Sigmoid colon (tissue), 4 donors: Measurements from ENCODE around the gene GTF2I.
"Not testable (repeated sequence)": the region's sequence is repeated elsewhere in the genome, so short reads cannot be mapped to it uniquely, and the experiment has no call there.

Experiments used
- EP300 ChIP-seq, 4 donors: sonication (generic); formaldehyde crosslinking; IDR thresholded peaks; one replicate each; pipeline ENCODE4 v1.6.1; 2017; ENCODE audit warnings: antibody characterized with exemption in 4 of 4
- POLR2A ChIP-seq, 2 donors: fragments of 450-650 bp; IDR thresholded peaks; one replicate each; pipeline ENCODE4 v1.6.1; 2016; ENCODE audit warnings: antibody characterized with exemption in 2 of 2, mild to moderate bottlenecking in 2 of 2, moderate library complexity in 2 of 2
- POLR2AphosphoS5 ChIP-seq, 4 donors: sonication (generic); formaldehyde crosslinking; IDR thresholded peaks; one replicate each; pipeline ENCODE4 v1.6.1; 2017; ENCODE audit warnings: antibody characterized with exemption in 4 of 4
- TF ChIP-seq, protein P1 (sequence below), 4 experiments: fragments of 450-650 bp in 3 of 4; fragments of 200-600 bp in 1 of 4; IDR thresholded peaks; one replicate each; pipeline ENCODE4 v1.5.1; 2016 to 2019; ENCODE audit warnings: antibody characterized with exemption in 4 of 4, mild to moderate bottlenecking in 3 of 4, moderate library complexity in 2 of 4

DNA sequence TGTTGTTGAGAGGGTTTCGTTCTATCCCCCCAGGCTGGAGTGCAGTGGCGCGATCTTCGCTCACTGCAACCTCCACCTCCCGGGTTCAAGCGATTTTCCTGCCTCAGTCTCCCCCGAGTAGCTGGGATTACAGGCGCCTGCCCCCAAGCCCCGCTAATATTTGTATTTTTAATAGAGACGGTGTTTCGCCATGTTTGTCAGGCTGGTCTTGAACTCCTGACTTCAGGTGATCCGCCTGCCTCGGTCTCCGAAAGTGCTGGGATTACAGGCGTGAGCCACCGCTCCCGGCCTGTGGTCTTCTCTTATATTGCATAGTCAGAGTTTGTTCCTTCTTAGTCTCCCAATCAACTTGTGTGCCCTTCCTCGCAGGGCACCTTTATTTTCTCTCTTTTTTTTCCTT is 2.7 kb downstream of the GTF2I start:
- TF ChIP-seq POLR2A, EP300, POLR2AphosphoS5 (IDR thresholded peaks at IDR 0.05): not testable (repeated sequence)
- TF ChIP-seq, protein P1, sequence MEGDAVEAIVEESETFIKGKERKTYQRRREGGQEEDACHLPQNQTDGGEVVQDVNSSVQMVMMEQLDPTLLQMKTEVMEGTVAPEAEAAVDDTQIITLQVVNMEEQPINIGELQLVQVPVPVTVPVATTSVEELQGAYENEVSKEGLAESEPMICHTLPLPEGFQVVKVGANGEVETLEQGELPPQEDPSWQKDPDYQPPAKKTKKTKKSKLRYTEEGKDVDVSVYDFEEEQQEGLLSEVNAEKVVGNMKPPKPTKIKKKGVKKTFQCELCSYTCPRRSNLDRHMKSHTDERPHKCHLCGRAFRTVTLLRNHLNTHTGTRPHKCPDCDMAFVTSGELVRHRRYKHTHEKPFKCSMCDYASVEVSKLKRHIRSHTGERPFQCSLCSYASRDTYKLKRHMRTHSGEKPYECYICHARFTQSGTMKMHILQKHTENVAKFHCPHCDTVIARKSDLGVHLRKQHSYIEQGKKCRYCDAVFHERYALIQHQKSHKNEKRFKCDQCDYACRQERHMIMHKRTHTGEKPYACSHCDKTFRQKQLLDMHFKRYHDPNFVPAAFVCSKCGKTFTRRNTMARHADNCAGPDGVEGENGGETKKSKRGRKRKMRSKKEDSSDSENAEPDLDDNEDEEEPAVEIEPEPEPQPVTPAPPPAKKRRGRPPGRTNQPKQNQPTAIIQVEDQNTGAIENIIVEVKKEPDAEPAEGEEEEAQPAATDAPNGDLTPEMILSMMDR (IDR thresholded peaks at IDR 0.05), result not testable (repeated sequence)
